Ovary (tissue), 9 donors: ENCODE measurements around the gene POR. TPM values are rescaled to one million over a fixed set of nuclear protein-coding genes. Genes with fewer than 3 reads are reported as not detected.
A peak's percentile ranks its signal among the peaks of the same experiment; 100 is the strongest.

Experiments
- DNase-seq, 5 donors: peaks; one replicate each; pipeline ENCODE4 v3.0.0-alpha.2; 2019 to 2020
- H3K27ac ChIP-seq, 2 donors: fragments of 200-600 bp; one replicate each; pipeline versions ENCODE4 v1.5.1 to v1.8.0; 2019 to 2022
- H3K27me3 ChIP-seq: fragments of 200-600 bp; one replicate; pipeline ENCODE4 v1.8.0; 2022
- H3K36me3 ChIP-seq: fragments of 200-600 bp; sonication (generic); one replicate; pipeline ENCODE4 v1.5.1; 2019
- H3K4me1 ChIP-seq: one replicate; pipeline ENCODE4 v1.8.1; 2013; ENCODE audit warnings: mild to moderate bottlenecking, moderate library complexity; ENCODE audit not compliant: insufficient read depth
- H3K4me3 ChIP-seq: fragments of 200-600 bp; sonication (generic); one replicate; pipeline ENCODE4 v1.5.1; 2017
- H3K9me3 ChIP-seq, 2 donors: fragments of 200-600 bp in 1 of 2; sonication (generic) in 1 of 2; one replicate each; pipeline versions ENCODE4 v1.5.1 to v1.8.1; 2013 to 2019; ENCODE audit warnings: mild to moderate bottlenecking in 1 of 2, moderate library complexity in 1 of 2
- CTCF ChIP-seq, 3 donors: fragments of 450-650 bp in 2 of 3; fragments of 200-600 bp in 1 of 3; IDR thresholded peaks; one replicate each; pipeline versions ENCODE4 v1.5.1 to v1.8.0; 2016 to 2022; ENCODE audit warnings: antibody characterized with exemption in 3 of 3, mild to moderate bottlenecking in 1 of 3
- EP300 ChIP-seq: sonication (generic); formaldehyde crosslinking; IDR thresholded peaks from one replicate; pipeline ENCODE4 v1.6.1; 2017; ENCODE audit warnings: antibody characterized with exemption
- POLR2A ChIP-seq: fragments of 450-650 bp; IDR thresholded peaks from one replicate; pipeline ENCODE4 v1.6.1; 2017; ENCODE audit warnings: antibody characterized with exemption, mild to moderate bottlenecking, moderate library complexity
- WGBS, 3 donors: extraction: QIAGEN DNeasy Blood & Tissue Kit in 1 of 3; methylation state at CpG; one replicate each; pipeline versions ENCODE4 v1.1.5 to v1.1.7; 2013 to 2017; 5-methylcytosine and 5-hydroxymethylcytosine counted together
- intact Hi-C, 4 donors: fragments of 100-400 bp; cut with DNase I; formaldehyde crosslinking; loops; one replicate each; pipeline versions ENCODE4 v1.11.0 to v1.15.1; 2022 to 2023
- polyA plus RNA-seq, 2 donors: library from polyadenylated mRNA; stranded (reverse); fragments of 200-250 nt in 1 of 2; fragments of 350-450 nt in 1 of 2; fragmentation: Illumina TruSeq in 1 of 2; extraction: RNeasy Lipid Tissue Mini Kit (QIAGEN cat#74804) in 1 of 2; gene quantifications; one replicate each; pipeline ENCODE4 v1.2.3, GENCODE V29; 2013 to 2014
- total RNA-seq, 7 donors: library from RNA; depleted of rRNA in 2 of 7; stranded (reverse); fragments of >200 nt in 2 of 7; fragmentation: NEBNext Ultra II Directional in 3 of 7; extraction: Animal tissue kit (Norgen Biotek cat#: 25700) in 3 of 7; gene quantifications; one replicate each; pipeline versions ENCODE4 v1.1.0 to v1.2.4, GENCODE V29; 2016 to 2023
- donor health status: DM: no; HTN: no; CAD: no; lungs with moderate emphysema.
- donor health status: DM: no; HTN: no; CAD: no.
- donor health status: Bipolar disorder and iron deficiency.
- donor health status: DM: yes; HTN: yes; CAD: no.
- donor health status: DM: no; HTN: no; CAD: no.
- donor health status: DM: yes; HTN: yes; CAD: no.

POR gene
- total and polyA plus RNA-seq, 9 donors: 71.8 to 191 (median 144) TPM

GRCh38 chr7:75988568-75989499 is 73.9 kb downstream of the POR start:
- H3K4me1 ChIP-seq: peaks cover 32% of the 10 kb centered on the region
- peak in 4 of 5 donors; percentile 59 to 66 (median 62) for DNase-seq
- H3K27ac ChIP-seq: peak overlapping the region; percentile 79
- no peaks in the 10 kb centered on the region for H3K36me3 ChIP-seq
- WGBS, 3 donors: 28 to 35% (median 32%) methylated on average over 11 to 22 of the region's 31 CpGs
- no peaks in the 10 kb centered on the region for H3K27me3 ChIP-seq
- no peak for TF ChIP-seq POLR2A
- no peak for TF ChIP-seq EP300
- TF ChIP-seq CTCF (IDR thresholded peaks at IDR 0.05): no peak
- no peaks in the 10 kb centered on the region for H3K9me3 ChIP-seq
- H3K4me3 ChIP-seq: no peak overlapping the region
- intact Hi-C loops: no loop called here

- TF ChIP-seq CTCF (IDR thresholded peaks at IDR 0.05) (no peak), EP300 (no peak), POLR2A (no peak)
- 30 to 36% (median 35%) methylated on average over 21 of the region's 21 CpGs for WGBS, 3 donors
- Histone ChIP-seq H3K9me3 (no peaks in the 10 kb centered on the region), H3K4me1 (peaks cover 32% of the 10 kb centered on the region), H3K27ac (peak overlapping the region; percentile 79), H3K27me3 (no peaks in the 10 kb centered on the region), H3K4me3 (no peak overlapping the region), H3K36me3 (no peaks in the 10 kb centered on the region)
- intact Hi-C loops: loop anchor here in 1 of 4 donors (10.0 kb wide), 1 partner anchor 115 kb away; the partner anchor contains the start of gene RHBDD2
- DNase-seq: peak in 4 of 5 donors; percentile 62 to 72 (median 66)
These were observed 74.8 kb downstream of the POR start for GRCh38 chr7:75989500-75990388.

- TF ChIP-seq CTCF (IDR thresholded peaks at IDR 0.05) (no peak), EP300 (no peak), POLR2A (no peak)
- Histone ChIP-seq H3K36me3 (no peaks in the 10 kb centered on the region), H3K4me1 (peaks cover 26% of the 10 kb centered on the region), H3K4me3 (no peak overlapping the region), H3K9me3 (no peaks in the 10 kb centered on the region), H3K27ac (peak overlapping the region; percentile 55 to 94), H3K27me3 (no peaks in the 10 kb centered on the region)
- intact Hi-C loops: loop anchor here in 1 of 4 donors (10.0 kb wide), 1 partner anchor 117 kb away; the partner anchor contains the start of gene RHBDD2
- DNase-seq: peak in 2 of 5 donors; percentile 29 to 36
- WGBS, 3 donors: 92 to 94% (median 92%) methylated on average over 9 of the region's 9 CpGs
These were observed 76.7 kb downstream of the POR start for GRCh38 chr7:75991531-75992082.
